ENCODE results near the gene NFIX.
"Not testable (repeated sequence)": the region's sequence is repeated elsewhere in the genome, so short reads cannot be mapped to it uniquely, and the experiment has no call there.

The NFIX gene

GRCh38 chr19:12994701-12995595, at the start of gene NFIX:
Gene NFIX, plus strand, starts transcription at chr19:12995475. Its CDS starts 363 bp downstream, at chr19:12995838.
- peak within 1 kb of the TSS; percentile 48 to 93 for H3K27ac Mint-ChIP-seq
- peaks cover 11% of the 10 kb centered on the region for H3K4me1 Mint-ChIP-seq
- peak in 1 of 2 donors; percentile 53 for DNase-seq
- no peaks in the 10 kb centered on the region for H3K9me3 Mint-ChIP-seq
- ATAC-seq = peak; percentile 62
- H3K27me3 Mint-ChIP-seq = peaks cover 10% of the 10 kb centered on the region
- H3K4me3 Mint-ChIP-seq = peak within 1 kb of the TSS; percentile 82 to 93

- H3K4me1 Mint-ChIP-seq = peaks cover 92% of the 10 kb centered on the region
- peak; percentile 86 for ATAC-seq
- H3K4me3 Mint-ChIP-seq = peak within 1 kb of the TSS; percentile 96 to 99
- peak within 1 kb of the TSS; percentile 98 to 99 for H3K27ac Mint-ChIP-seq
- peak; percentile 98 for DNase-seq
- H3K27me3 Mint-ChIP-seq = no peaks in the 10 kb centered on the region
- H3K9me3 Mint-ChIP-seq = no peaks in the 10 kb centered on the region
These were observed 49.7 kb upstream of the NFIX start, which contains the start of gene RAD23A for GRCh38 chr19:12945479-12946091. Gene RAD23A, plus strand, starts transcription at chr19:12945862. Its CDS starts 87 bp downstream, at chr19:12945949.

- peak in 1 of 2 donors; percentile 52 for DNase-seq
- Mint-ChIP-seq H3K27ac (peak overlapping the region; percentile 94 to 99), H3K9me3 (no peaks in the 10 kb centered on the region), H3K4me3 (peak overlapping the region; percentile 96 to 99), H3K27me3 (no peaks in the 10 kb centered on the region), H3K4me1 (peaks cover 88% of the 10 kb centered on the region)
- peak; percentile 71 for ATAC-seq
These were observed 49.1 kb upstream of the NFIX start for GRCh38 chr19:12946092-12946721.

- ATAC-seq (no peak), DNase-seq (no peak)
- Mint-ChIP-seq H3K27me3 (no peaks in the 10 kb centered on the region), H3K4me3 (peak overlapping the region; percentile 96 to 99), H3K9me3 (no peaks in the 10 kb centered on the region), H3K4me1 (peaks cover 87% of the 10 kb centered on the region), H3K27ac (peak overlapping the region; percentile 94 to 99)
These were observed 48.4 kb upstream of the NFIX start for GRCh38 chr19:12946731-12947496.

GRCh38 chr19:12947702-12948611, 47.3 kb upstream of the NFIX start:
- peak overlapping the region in 1 of 2 donors; percentile 15 for H3K4me3 Mint-ChIP-seq
- H3K27ac Mint-ChIP-seq = peak overlapping the region; percentile 9 to 63
- H3K9me3 Mint-ChIP-seq = no peaks in the 10 kb centered on the region
- peaks cover 87% of the 10 kb centered on the region for H3K4me1 Mint-ChIP-seq
- ATAC-seq (no peak), DNase-seq (no peak)
- no peaks in the 10 kb centered on the region for H3K27me3 Mint-ChIP-seq

- Mint-ChIP-seq H3K9me3 (no peaks in the 10 kb centered on the region), H3K27ac (peak overlapping the region in 1 of 2 donors; percentile 63), H3K4me3 (peak overlapping the region; percentile 15 to 24), H3K27me3 (no peaks in the 10 kb centered on the region), H3K4me1 (peaks cover 87% of the 10 kb centered on the region)
- ATAC-seq (no peak), DNase-seq (no peak)
These were observed 46.5 kb upstream of the NFIX start for GRCh38 chr19:12948612-12949362.

DNA sequence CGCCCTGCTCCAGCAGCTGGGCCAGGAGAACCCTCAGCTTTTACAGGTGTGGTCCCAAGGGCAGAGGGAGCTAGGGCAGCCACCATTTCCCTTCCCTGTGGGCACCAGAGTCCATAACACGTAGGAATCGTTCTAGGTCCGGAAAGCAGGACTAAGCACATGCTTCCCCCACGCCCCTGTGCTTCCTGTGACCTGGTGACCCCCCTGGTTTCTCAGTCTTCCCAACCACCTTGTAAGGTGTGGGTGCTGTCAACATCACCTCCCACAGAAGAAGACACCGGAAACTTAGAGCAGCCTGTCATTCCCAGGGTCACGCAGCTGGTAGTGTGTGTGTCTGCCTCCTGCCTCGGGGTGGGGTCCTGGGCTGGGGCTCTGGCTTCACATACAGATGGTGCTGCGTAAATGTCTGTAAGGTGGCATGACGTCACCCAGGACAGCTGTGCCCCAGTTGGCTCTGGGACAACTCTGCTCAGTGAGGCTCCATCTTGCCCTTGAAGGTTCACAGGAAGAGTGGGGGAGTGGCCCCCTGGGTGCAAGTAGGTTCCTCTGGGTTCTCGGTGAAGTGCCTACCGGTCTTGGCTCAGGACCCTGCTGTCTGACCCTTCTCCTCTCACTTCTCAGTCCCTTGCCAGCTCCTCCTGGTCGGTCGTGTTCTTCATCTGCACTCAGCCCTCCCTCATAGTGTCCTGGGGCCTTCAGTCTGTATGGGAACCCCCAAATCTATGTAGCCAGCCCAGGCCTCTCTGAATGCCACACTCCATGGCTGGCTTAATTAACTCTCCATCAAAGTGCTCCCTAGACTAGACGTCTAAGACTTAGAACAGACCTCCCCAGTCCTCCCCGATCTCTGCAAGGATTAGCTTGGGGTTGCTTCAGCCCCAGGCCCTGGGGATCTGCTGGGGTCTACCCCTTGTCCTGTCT, 45.7 kb upstream of the NFIX start:
- DNase-seq (no peak), ATAC-seq (no peak)
- Mint-ChIP-seq H3K4me3 (no peak overlapping the region), H3K27me3 (no peaks in the 10 kb centered on the region), H3K27ac (no peak overlapping the region), H3K9me3 (no peaks in the 10 kb centered on the region), H3K4me1 (peaks cover 87% of the 10 kb centered on the region)

DNA sequence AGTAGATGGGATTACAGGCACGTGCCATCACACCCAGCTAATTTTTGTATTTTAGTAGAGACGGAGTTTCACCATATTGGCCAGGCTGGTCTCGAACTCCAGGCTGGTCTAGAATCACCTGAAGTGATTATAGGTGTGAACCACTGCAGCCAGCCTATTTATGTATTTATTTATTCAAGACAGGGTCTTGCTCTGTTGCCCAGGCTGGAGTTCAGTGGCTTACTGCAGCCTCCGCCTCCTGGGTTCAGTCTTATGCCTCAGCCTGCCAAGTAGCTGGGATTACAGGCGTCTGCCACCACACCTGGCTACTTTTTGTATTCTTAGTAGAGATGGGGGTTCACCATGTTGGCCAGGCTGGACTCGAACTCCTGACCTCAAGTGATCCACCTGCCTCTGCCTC, 43.2 kb upstream of the NFIX start:
- DNase-seq, H3K9me3 Mint-ChIP-seq, H3K27me3 Mint-ChIP-seq, H3K4me3 Mint-ChIP-seq, ATAC-seq: not testable (repeated sequence)
- Mint-ChIP-seq H3K4me1 (peaks cover 85% of the 10 kb centered on the region), H3K27ac (peak overlapping the region; percentile 59 to 63)

GRCh38 chr19:12952488-12953137, 42.7 kb upstream of the NFIX start:
- Mint-ChIP-seq H3K4me3 (no peak overlapping the region), H3K9me3 (no peaks in the 10 kb centered on the region), H3K27me3 (no peaks in the 10 kb centered on the region), H3K27ac (peak overlapping the region in 1 of 2 donors; percentile 20), H3K4me1 (peaks cover 80% of the 10 kb centered on the region)
- DNase-seq = no peak
- no peak for ATAC-seq

- no peaks in the 10 kb centered on the region for H3K27me3 Mint-ChIP-seq
- DNase-seq = no peak
- peak overlapping the region; percentile 6 to 29 for H3K4me3 Mint-ChIP-seq
- no peak overlapping the region for H3K27ac Mint-ChIP-seq
- peaks cover 73% of the 10 kb centered on the region for H3K4me1 Mint-ChIP-seq
- ATAC-seq = no peak
- no peaks in the 10 kb centered on the region for H3K9me3 Mint-ChIP-seq
These were observed 42.0 kb upstream of the NFIX start for GRCh38 chr19:12953138-12953798.

- Mint-ChIP-seq H3K4me3 (peak overlapping the region; percentile 34 to 63), H3K9me3 (no peaks in the 10 kb centered on the region), H3K27me3 (no peaks in the 10 kb centered on the region), H3K27ac (peak overlapping the region; percentile 10 to 91), H3K4me1 (peaks cover 67% of the 10 kb centered on the region)
- DNase-seq (no peak), ATAC-seq (peak; percentile 22)
These were observed 41.3 kb upstream of the NFIX start for GRCh38 chr19:12953799-12954611.
